ENCODE results near the gene SLC16A3. TPM values are rescaled to one million over a fixed set of nuclear protein-coding genes. Genes with fewer than 3 reads are reported as not detected.

SLC16A3 gene
- total RNA-seq, 1 donor from 2014 or later = 18.1 TPM

DNA sequence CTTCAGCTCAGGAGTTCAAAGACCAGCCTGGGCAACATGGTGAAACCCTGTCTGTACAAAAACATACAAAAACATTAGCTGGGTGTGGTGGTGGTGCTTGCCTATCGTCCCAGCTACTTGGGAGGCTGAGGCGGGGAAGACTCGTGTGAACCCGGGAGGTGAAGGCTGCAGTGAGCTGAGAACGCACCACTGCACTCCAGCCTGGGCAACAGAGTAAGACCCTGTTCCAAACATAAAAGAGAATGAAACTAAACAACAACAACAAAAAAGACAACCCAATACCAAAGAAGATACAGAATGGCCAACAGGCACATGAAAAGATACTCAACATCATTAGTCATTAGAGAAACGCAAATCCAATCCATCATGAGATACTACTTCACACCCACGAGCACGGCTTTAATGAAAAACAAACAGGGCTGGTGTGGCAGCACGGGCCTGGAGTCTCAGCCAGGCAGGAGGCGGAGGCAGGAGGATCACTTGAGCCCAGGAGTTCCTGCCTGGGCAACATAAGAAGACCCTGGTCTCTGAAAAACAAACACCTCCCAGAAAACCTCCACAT is 7.4 kb upstream of the SLC16A3 start:
- no peaks in the 10 kb centered on the region for H3K36me3 Mint-ChIP-seq (ENCODE audit: unreplicated experiment)
- H3K4me1 Mint-ChIP-seq (ENCODE audit: unreplicated experiment) = peaks cover 22% of the 10 kb centered on the region
- no peak for DNase-seq (ENCODE audit: extremely low spot score, unreplicated experiment)
- H3K9me3 Mint-ChIP-seq (ENCODE audit: unreplicated experiment) = no peaks in the 10 kb centered on the region
- no peak overlapping the region for H3K27ac Mint-ChIP-seq (ENCODE audit: unreplicated experiment)
- H3K27me3 Mint-ChIP-seq (ENCODE audit: unreplicated experiment) = no peaks in the 10 kb centered on the region
- TF ChIP-seq, protein P1, sequence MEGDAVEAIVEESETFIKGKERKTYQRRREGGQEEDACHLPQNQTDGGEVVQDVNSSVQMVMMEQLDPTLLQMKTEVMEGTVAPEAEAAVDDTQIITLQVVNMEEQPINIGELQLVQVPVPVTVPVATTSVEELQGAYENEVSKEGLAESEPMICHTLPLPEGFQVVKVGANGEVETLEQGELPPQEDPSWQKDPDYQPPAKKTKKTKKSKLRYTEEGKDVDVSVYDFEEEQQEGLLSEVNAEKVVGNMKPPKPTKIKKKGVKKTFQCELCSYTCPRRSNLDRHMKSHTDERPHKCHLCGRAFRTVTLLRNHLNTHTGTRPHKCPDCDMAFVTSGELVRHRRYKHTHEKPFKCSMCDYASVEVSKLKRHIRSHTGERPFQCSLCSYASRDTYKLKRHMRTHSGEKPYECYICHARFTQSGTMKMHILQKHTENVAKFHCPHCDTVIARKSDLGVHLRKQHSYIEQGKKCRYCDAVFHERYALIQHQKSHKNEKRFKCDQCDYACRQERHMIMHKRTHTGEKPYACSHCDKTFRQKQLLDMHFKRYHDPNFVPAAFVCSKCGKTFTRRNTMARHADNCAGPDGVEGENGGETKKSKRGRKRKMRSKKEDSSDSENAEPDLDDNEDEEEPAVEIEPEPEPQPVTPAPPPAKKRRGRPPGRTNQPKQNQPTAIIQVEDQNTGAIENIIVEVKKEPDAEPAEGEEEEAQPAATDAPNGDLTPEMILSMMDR (IDR thresholded peaks at IDR 0.05) = no peak
- no peak overlapping the region for H3K4me3 Mint-ChIP-seq (ENCODE audit: unreplicated experiment)

DNA sequence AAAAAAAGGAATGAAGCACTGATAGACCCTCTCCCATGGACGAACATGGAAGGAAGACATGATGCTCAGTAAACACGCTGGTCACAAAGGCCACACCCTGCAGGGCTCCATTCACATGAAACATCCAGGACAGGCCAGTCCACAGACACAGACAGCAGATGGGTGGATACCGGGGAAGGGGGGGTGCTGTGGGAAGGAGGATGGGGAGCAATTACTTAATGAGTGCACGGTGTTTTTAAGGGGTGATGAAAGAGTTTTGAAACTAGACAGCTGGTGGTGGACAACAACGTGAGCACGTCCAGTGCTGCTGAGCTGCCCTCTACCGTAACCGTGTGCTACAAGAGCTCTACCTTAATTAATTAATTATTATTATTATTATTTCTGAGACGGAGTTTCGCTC is 6.0 kb upstream of the SLC16A3 start:
- DNase-seq (ENCODE audit: extremely low spot score, unreplicated experiment) = no peak
- TF ChIP-seq, protein P1 (IDR thresholded peaks at IDR 0.05) = no peak
- no peaks in the 10 kb centered on the region for H3K27me3 Mint-ChIP-seq (ENCODE audit: unreplicated experiment)
- peaks cover 11% of the 10 kb centered on the region for H3K4me1 Mint-ChIP-seq (ENCODE audit: unreplicated experiment)
- no peaks in the 10 kb centered on the region for H3K36me3 Mint-ChIP-seq (ENCODE audit: unreplicated experiment)
- no peak overlapping the region for H3K4me3 Mint-ChIP-seq (ENCODE audit: unreplicated experiment)
- no peaks in the 10 kb centered on the region for H3K9me3 Mint-ChIP-seq (ENCODE audit: unreplicated experiment)
- H3K27ac Mint-ChIP-seq (ENCODE audit: unreplicated experiment) = no peak overlapping the region

DNA sequence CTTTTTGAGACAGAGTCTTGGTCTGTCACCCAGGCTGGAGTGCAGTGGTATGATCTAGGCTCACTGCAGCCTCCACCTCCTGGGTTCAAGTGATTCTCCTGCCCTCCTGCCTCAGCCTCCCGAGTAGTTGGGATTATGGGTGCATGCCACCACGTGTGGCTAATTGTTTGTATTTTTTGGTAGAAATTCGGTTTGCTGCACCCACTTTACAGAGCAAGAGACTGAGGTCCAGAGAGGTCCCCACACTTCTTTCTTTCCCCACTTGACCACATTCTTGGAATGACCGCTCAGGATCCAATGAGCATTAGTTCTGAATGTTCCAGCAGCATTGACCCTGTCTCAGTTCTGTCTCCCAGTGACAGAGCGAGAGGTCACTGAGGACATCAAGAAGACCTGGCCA is 5.3 kb upstream of the SLC16A3 start:
- TF ChIP-seq, protein P1 (IDR thresholded peaks at IDR 0.05) = no peak
- Mint-ChIP-seq H3K9me3 (ENCODE audit: unreplicated experiment) (no peaks in the 10 kb centered on the region), H3K4me1 (ENCODE audit: unreplicated experiment) (peaks cover 6% of the 10 kb centered on the region), H3K27ac (ENCODE audit: unreplicated experiment) (no peak overlapping the region), H3K27me3 (ENCODE audit: unreplicated experiment) (no peaks in the 10 kb centered on the region), H3K36me3 (ENCODE audit: unreplicated experiment) (no peaks in the 10 kb centered on the region), H3K4me3 (ENCODE audit: unreplicated experiment) (no peak overlapping the region)
- DNase-seq (ENCODE audit: extremely low spot score, unreplicated experiment) = no peak

DNA sequence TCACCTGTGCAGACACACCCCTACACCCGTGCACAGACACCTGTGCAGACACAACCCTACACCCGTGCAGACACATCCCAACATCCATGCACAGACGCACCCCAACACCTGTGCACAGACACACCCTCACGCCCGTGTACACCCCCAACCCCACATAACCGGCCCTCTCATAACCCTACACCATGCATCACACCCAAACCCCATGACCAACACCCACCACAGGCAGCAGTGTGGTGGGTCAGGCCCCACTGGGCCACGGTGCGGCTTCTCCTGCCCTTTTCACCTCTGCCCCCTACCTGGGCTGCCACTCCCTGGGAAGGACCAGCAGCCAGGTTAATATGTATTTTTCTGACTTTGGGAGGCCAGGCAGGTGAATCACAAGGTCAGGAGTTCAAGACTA is 4.2 kb upstream of the SLC16A3 start:
- Mint-ChIP-seq H3K4me3 (ENCODE audit: unreplicated experiment) (no peak overlapping the region), H3K9me3 (ENCODE audit: unreplicated experiment) (no peaks in the 10 kb centered on the region), H3K27me3 (ENCODE audit: unreplicated experiment) (no peaks in the 10 kb centered on the region), H3K36me3 (ENCODE audit: unreplicated experiment) (no peaks in the 10 kb centered on the region), H3K4me1 (ENCODE audit: unreplicated experiment) (peaks cover 6% of the 10 kb centered on the region), H3K27ac (ENCODE audit: unreplicated experiment) (no peak overlapping the region)
- no peak for DNase-seq (ENCODE audit: extremely low spot score, unreplicated experiment)
- TF ChIP-seq, protein P1 (IDR thresholded peaks at IDR 0.05) = no peak

DNA sequence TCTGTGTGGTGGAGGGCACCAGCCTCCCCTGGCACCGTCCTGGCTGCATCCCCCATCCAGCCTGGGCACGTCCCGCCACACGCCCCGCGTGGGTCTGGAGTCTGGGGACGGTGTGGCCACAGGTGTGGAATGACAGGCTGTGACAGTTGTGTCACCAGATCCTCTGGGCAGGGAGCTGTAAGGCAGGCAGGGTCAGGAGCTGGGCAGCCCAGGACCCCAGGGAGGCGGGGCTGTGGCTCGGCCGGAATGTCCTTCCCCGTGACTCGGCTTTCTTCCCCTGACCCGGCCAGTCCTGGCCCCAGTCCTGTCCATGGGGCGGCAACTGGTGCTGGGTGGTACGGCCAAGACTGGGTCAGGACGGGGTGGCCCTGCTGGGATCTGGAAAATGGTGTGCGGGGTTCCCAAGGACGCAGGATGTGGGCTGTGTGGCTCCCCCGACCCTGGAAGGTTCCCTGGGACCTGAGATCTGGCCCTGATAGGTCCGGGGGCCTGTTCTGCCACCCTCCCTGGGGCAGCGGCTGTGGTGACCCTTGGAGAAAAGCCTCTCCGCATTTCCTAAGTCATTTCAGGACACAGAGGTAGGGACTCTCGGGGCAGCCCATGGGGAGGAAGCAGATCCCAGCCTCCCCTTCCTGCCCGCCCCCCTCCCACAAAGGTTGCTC is 3.3 kb upstream of the SLC16A3 start:
- Mint-ChIP-seq H3K4me1 (ENCODE audit: unreplicated experiment) (peaks cover 9% of the 10 kb centered on the region), H3K4me3 (ENCODE audit: unreplicated experiment) (no peak overlapping the region), H3K27me3 (ENCODE audit: unreplicated experiment) (no peaks in the 10 kb centered on the region), H3K9me3 (ENCODE audit: unreplicated experiment) (no peaks in the 10 kb centered on the region), H3K27ac (ENCODE audit: unreplicated experiment) (no peak overlapping the region), H3K36me3 (ENCODE audit: unreplicated experiment) (no peaks in the 10 kb centered on the region)
- TF ChIP-seq, protein P1 (IDR thresholded peaks at IDR 0.05) = no peak
- no peak for DNase-seq (ENCODE audit: extremely low spot score, unreplicated experiment)

Measured in osteocyte (in vitro differentiated cells).